ENCODE results near the gene PRM2.

The PRM2 gene

DNA sequence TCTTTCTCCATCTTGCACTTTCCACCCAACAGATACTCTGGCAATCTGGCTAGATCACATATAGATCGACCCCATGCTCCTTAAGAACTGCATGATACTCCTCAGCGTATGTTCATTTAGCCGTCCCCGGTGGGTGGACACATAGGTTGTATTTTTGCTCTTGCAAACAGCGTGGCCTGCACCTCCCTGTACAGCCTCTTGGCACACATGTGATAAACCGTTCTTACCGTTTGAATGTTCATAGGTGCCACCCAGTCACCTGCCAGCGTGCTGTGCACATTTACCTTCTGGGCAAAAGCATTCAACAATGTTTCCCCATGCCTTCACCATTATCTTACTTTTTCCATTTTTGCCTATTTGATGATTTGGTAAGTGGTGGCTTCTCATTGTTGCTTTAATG, 13.4 kb downstream of the PRM2 start:
- no peak for DNase-seq (ENCODE audit: low read depth in 2 of 2)

DNA sequence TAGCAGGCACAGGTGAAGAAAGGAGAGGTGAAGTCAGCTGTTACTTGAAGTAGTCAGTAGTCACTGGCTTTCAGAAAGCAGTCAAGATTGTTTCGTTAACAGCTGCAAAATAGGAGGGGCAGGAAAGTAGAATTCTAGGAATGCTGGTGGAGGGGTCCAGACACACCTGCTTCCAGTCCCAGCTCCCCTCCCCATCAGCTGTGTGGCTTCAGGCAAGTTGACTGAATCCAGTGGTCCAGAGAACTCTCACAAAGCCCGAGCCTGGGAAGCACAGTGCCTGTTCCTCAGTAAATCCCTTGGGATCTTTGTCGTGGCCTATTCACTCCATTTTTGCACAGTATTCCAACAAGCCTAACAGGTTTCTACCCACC, 15.7 kb downstream of the PRM2 start:
- DNase-seq (ENCODE audit: low read depth in 2 of 2): no peak

DNA sequence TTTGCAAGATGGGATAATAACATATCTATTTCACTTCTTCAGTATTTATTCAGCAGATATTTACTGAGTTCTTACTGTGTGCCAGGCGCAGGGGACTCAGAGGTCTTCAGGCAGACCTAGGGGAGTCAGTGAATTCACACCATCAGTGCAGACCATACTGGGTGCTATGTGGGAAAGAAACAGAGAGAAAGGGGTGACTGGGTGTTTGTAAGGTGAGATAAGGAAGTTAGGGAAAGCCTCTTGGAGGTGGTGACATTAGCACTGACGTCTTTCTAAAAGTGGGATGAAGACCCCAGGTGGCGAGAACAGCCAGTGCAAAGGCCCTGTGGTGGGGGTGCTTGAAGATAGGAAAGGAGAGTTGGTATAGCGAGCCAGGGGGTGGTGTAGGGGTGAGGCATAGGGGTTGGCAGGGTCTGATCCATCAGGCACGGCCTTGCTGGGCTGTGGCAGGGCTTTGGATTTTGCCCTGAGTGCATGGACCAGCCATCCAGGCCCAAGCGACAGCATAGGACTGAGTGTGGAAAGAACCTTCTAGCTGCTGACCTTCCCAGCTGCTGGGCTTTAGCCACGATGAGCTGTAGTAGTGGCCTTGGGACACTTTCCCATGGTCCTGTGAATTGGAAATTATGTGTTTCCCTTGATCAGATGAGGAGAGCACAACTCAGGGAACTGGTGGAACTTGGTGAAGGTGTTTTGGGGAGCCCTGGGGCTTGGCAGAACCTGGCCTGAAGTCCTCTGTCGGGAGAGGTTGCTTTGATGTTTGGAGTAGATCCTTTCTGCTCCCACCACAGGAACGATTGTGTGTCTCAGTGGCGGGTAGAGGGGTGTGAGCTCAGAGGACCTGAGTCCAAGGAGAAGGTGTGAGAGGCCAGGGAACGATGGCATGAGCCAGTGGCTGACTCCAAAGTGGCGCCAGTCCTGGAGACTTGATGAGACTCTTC, 16.4 kb downstream of the PRM2 start:
- DNase-seq (ENCODE audit: low read depth in 2 of 2): no peak

DNA sequence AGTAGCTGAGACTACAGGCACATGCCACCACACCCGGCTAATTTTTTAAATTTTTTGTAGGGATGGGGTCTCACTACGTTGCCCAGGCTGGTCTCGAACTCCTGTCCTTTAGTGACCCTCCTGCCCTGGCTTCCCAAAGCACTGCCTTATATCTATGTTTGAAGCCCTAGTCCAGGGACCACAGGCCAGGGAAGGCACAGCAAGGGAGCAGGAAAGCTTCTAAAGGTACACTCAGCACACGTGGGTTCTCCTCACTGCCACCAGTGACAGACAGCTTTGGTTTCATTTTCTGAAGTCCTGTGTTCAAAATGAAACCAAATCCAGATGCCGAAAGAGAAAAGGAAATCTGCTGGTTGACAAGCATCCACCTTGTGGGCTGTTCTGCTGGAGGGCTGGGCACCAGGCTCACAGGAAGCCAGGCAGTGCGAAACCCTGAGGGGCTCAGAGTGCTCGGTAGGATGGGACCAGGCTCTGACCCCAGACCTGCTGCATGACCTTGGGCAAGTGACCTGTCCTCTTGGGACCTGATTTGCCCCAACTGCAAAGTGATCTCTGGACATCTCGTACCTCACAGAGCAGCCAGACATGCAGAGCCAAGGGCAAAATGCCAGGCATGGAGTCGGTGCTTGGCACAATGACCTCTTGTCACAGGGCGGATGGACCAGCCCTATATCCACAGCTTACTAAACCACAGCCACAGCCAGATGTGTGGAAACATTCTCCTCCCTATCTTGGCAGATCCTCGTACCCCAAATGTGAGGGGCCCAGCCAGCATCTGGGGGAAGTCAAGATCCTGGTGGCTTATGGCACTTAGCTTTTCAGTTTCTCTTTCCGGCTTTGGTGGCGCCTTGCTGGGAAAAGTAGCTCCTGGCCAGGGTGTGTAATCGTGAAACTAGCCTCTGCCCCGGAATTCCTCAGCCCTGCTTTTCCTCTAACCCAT, 17.5 kb downstream of the PRM2 start:
- DNase-seq (ENCODE audit: low read depth in 2 of 2): no peak

DNA sequence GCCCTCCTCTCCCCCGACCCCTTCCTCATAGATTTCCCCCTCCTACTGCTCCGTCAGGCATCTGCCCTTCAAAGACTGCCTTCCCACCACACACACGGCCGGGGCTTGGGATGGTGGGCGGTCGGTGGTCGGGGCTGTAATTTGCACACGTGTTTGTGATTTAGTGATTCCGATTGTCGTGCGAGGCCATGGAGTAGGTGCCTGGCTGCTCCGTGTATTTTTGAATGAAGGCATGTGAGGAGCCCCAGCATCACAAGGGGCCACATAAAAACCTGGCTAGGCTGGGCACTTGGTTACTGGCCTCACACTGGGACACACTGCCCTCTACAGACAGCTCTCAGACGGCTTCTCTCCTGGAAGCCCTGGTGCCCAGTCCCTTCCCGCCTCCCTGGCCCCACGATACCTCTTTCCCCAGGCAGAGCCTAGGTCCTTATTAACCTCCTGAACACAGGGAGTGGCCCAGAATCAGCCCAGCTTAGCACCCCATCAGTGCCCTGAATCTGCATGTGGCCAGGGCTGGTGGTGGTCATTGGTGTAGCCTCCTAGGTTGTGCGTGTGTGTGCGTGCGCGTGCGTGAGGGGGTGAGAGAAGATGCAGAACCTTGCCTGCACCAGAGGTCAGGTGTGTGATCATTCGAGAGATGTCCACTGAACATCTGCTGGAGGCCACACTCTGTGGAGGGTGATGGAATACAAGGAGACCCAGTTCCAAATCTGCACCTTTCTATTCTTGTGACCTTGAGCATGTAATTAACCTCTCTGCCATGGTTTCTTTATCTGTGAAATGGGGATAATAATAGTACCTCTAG, 18.9 kb downstream of the PRM2 start:
- DNase-seq (ENCODE audit: low read depth in 2 of 2): peak; percentile 42 to 44

DNA sequence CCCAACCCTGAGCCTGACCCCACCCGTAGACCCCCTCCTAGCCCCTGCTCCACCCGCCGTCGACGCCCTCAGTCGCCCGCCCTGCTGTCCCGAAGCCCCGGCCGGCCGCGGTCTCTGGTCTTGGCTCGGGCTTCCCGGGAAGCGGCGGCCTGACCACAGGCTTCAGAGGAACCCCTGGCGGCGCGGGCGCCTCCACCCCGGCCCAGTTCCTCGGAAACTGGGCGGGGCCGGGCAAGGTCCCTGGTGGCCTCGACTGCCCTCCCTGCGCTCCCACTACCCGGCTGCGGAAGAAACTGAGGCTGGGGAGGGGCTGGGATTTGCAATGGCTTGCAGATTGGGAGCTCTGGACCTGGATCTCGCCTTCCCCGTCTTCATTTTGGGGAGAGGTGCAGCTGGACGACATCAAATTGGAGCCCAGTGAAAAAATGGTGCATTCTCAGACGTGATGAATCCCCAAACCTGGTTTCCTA, 19.6 kb downstream of the PRM2 start:
- no peak for DNase-seq (ENCODE audit: low read depth in 2 of 2)

DNA sequence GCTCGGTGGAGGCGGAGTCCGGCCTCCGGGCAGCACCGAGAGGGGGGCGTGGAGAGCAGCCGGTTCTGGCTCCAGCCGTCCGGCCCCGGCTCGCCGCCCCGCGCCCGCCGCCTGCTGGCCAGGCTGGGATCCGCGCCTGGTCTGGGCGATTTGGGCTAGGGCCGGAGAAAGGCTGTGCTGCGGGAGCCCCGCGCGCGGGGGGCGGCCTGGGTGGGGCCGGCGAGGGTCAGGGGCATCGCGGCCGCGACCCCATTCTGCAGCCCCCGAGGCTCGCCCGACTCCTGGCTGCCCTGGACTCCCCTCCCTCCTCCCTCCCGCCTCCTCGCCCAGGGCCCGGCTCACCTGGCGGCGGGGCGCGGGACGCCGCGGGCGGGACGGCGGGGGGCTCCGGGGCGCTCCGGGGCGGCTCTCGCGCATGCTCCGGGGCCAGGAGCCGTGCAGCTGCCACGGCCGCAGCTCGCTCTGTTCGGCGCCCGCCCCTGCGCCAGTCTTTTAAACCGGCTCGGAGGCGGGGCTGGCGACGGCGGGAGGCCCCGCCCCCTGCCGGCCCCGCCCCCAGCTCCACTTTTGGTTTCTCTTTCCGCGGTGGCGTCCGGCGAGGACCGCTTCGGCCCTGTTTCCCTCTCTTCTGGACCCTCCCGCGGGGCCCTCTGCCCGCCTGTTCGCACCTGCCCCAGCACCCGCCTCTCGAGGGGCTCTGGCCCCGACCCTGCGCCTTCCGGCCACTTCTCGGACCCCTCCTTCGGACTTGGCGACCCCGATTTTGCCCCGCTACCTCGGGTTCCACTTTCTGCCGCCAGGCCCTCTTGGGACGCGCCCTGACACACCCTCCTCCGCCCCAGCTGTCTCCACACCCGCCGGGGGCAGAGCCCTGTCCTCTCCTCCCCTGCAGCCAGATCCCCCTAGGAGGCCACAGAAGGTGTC, 20.3 kb downstream of the PRM2 start, which contains the start of gene SOCS1:
Gene SOCS1 (minus strand): TSS at position 468 of the 924 bp plus-strand sequence. CDS start 726 bp downstream, outside the sequence.
- DNase-seq (ENCODE audit: low read depth in 2 of 2): peak; percentile 72 to 74

DNA sequence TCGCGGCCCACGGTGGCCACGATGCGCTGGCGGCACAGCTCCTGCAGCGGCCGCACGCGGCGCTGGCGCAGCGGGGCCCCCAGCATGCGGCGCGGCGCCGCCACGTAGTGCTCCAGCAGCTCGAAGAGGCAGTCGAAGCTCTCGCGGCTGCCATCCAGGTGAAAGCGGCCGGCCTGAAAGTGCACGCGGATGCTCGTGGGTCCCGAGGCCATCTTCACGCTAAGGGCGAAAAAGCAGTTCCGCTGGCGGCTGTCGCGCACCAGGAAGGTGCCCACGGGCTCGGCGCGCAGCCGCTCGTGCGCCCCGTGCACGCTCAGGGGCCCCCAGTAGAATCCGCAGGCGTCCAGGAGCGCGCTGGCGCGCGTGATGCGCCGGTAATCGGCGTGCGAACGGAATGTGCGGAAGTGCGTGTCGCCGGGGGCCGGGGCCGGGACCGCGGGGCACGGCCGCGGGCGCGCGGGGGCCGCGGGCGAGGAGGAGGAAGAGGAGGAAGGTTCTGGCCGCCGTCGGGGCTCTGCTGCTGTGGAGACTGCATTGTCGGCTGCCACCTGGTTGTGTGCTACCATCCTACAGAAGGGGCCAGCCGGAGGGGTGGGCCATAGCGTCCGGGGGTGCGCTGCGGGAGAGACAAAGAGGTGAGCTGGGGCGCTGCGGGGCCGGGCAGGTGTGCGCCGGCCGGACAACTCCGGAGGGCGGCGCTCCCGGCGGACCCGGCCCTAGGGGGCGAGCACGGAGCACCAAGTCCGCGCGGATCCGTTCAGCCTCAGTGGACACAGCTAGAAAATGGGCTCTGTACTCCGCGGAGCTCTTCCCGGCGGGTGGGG, 21.2 kb downstream of the PRM2 start:
- DNase-seq (ENCODE audit: low read depth in 2 of 2): no peak

DNA sequence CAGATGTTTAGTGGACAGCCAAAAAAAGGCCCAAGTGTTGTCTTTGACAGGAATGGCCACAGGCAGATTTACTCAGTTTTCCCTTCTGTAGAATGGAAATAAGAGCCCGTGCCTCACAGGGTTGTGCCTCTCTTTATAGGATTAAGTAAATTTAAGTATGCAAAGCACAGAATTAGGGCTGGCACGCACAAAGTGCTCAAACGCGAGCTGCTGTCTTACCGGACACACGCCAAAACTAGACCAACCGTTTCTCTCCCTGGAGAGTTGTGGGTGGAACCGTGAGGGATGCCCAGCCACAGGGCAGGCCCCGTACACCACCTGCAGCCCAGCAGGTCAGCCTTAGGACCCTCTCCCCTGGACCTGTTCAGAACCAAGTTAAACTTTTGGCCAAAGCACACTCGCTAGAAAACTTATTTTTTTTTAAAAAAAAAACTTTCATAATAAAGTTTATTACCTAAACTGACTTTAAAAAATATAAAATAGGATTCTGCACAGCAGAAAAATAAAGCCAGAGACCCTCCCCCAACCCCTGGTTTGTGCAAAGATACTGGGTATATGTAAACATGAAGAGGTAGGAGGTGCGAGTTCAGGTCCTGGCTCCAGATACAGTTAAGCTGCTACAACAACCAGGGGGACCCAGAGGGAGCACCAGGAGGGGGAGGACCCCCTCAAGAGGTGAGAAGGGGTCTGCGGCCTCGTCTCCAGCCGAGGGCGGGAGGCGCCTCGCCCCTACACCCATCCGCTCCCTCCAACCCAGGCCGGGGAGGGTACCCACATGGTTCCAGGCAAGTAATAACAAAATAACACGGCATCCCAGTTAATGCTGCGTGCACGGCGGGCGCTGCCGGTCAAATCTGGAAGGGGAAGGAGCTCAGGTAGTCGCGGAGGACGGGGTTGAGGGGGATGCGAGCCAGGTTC, 22.0 kb downstream of the PRM2 start:
- DNase-seq (ENCODE audit: low read depth in 2 of 2): no peak

DNA sequence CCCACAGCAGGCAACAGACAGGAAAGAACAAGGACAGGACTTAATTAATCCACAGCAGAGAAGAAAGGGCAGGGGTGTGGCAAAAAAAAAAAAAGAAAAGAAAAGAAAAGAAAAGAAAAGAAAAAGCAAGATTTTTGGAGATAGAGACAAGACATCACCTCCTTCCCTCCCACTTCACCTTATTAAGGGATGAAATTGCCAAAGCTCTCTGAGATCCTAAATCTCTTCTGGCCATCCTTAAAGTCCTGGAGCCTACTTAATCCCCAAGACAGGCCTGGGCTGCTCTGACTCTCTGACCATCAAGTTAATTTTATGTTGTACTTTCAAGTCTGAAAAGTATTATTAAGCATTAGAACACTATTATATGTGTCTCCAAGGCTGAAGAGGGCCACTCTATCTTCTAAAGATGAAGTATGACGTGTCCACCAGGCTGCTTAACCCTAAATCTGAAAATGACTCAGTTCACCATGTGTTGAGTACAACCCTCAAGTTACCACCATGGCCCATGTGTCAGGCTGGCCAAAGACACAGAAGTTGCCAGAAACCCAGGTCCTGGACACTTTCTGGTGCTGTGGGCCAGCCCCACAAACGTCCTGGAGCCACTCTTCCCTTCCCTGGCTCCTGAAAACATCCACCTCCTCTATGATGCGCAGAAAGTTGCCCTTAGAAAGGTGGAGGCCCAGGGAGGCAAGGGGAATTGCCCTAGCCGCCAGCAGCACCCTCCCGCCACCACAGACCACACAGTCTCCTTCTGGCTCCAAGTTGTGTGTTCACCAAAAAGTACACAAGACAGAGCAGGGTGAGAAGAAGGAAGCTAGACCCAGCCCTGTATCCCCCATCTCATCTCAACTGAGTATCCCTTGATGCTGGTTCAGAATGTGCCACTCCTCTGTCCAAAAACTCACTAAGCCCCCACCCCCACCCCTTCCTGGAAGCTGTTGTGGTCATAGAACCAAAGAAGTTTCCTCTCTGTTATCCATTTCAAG, 23.0 kb downstream of the PRM2 start:
- DNase-seq (ENCODE audit: low read depth in 2 of 2): no peak

DNA sequence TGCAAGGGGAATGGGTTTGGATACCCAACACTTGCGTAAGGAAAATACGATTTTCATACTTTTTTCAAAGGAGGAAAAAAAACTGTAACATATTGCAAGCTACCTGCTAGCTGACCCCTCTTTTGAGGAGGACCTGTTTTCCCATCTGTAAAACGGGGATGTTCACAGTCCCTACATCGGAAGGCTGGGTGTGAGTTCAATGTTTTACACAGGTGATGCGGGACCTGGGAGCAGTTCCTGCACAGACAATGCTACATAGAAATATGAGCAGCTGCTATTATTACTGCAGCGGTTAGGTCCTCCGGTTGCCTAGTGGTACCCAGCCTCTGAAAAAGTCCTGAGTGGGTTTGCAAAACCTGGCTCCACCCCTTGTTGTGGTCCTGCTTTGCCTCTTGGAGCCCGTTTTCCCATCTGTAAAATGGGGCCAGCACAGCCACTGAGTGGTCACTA, 23.8 kb downstream of the PRM2 start:
- no peak for DNase-seq (ENCODE audit: low read depth in 2 of 2)

DNA sequence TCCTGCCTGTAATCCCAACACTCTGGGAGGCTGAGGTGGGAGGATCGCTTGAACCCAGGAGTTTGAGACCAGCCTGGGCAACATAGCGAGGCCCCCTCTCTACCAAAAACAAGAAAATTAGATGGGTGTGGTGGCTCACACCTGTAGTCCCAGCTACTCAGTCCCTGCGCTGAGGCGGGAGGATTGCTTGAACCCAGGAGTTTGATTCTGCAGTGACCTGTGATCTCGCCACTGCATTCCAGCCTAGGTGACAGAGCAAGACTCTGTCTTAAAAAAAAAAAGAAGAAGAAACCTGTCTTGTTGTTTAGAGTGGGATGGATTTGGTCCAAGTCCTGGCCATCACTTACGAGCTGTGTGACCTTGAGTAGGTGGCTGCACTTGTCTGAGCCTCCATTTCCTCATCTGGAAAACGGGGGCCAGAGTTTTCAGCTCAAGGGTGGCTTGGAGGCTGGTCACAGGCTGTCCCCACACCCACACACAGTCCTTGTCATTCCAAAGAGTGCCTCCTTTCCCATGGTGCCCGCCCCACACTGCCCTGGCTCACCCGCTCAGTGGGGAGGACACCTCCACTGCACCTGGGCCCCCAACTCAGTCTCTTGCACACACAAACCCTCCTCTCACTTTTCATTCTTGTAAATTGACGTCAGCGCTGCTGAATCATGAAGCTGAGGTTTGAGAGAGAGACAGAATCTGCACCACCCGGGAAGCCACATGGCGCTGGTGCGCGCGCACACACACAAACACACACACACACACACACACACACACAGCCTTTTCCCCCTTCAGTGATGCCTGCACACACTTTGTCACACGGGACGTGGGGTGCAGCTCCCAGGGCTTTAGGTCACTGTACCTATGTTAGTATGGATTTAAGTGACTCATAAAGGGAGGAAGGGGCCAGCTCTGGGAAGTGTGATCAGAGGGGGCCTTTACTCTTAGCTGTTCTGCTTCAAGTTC, 24.5 kb downstream of the PRM2 start:
- DNase-seq (ENCODE audit: low read depth in 2 of 2): peak; percentile 52 to 59

DNA sequence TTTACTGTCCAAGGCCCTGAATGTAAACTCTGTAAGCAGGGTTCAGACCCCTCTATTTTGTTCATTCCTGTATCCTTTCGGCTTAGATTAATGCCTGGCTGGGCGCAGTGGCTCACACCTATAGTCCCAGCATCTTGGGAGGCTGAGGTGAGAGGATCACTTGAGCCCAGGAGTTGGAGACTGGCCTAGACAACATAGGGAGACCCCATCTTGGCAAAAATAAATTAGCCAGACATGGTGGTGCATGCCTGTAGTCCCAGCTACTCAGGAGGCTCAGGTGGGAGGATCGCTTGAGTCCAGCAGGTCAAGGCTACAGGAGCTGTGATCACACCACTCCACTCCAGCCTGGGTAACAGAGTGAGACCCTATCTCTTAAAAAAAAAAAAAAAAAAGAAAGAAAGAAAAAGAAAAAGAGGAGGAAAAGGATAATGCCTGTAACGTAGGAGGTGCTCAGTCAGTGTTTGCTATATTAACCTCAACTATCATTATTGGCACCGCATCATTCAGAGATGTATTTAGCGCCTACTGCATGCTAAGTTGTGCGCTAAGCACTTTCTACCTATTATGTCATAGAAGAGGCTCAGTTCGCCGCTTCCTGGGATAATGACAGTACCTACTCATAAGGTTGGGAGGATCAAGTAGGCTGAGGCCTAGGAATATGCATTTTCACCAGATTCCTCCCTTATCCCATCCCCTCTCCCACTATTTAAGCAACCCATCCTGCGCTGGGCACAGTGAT, 25.3 kb downstream of the PRM2 start:
- no peak for DNase-seq (ENCODE audit: low read depth in 2 of 2)

DNA sequence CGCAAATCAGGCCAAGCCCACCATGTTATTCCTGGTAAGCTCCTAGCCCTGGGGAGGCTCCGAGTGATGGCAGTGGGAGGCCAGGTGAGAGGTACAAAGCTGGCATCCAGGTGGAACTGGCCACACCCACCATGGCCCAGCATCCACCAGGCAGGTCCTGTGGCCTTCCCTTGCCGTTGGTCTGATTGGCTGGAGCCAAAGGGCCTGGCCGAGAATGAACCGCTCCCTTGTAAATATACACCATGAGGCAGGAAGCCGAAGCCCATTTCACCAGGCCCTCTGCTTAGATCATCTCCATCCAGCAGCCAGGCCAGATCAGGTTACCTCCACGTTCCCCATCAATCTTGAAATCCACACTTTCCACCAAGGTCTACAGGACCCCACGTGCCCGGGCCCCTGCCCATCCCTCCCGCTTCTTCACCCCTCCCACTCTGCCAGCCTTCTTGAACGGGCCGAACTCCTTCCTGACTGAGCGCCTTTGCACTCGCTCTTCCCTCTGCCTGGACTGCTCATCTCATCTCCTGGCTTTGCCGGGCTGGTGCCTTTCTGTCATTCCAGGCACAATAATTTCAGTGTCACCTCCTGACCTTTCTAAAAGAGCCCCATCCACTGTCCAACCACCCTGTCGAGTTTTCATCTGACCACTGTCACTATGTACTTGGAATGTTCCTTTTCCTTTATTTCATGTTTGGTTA, 26.0 kb downstream of the PRM2 start:
- DNase-seq (ENCODE audit: low read depth in 2 of 2): no peak

Measured in fibroblast of skin of left biceps (primary cell).